Vagina (tissue), 2 donors: ENCODE measurements around the gene SCFD2. TPM values are rescaled to one million over a fixed set of nuclear protein-coding genes. Genes with fewer than 3 reads are reported as not detected.

Experiments
- DNase-seq, 2 donors: peaks; one replicate each; pipeline ENCODE4 v3.0.0-alpha.2; 2017; ENCODE audit errors: extremely low spot score in 2 of 2
- H3K27ac ChIP-seq: fragments of 200-600 bp; sonication (generic); one replicate; pipeline ENCODE4 v1.5.1; 2019
- H3K27me3 ChIP-seq: fragments of 200-600 bp; sonication (generic); one replicate; pipeline ENCODE4 v1.5.1; 2019
- H3K36me3 ChIP-seq, 2 donors: fragments of 200-600 bp; sonication (generic); one replicate each; pipeline ENCODE4 v1.5.1; 2017 to 2019
- H3K4me1 ChIP-seq: fragments of 200-600 bp; sonication (generic); one replicate; pipeline ENCODE4 v1.5.1; 2019
- H3K4me3 ChIP-seq, 2 donors: fragments of 200-600 bp; sonication (generic); 1 replicate in 1 of 2; 2 replicates in 1 of 2; pipeline ENCODE4 v1.5.1; 2016 to 2019
- H3K9me3 ChIP-seq: fragments of 200-600 bp; sonication (generic); one replicate; pipeline ENCODE4 v1.5.1; 2019
- CTCF ChIP-seq, 3 experiments: fragments of 450-650 bp in 2 of 3; fragments of 200-600 bp in 1 of 3; sonication (generic) in 1 of 3; IDR thresholded peaks; one replicate each; pipeline ENCODE4 v1.5.1; 2017 to 2019; ENCODE audit warnings: antibody characterized with exemption in 3 of 3, mild to moderate bottlenecking in 2 of 3, moderate library complexity in 2 of 3
- POLR2A ChIP-seq, 2 donors: fragments of 450-650 bp; IDR thresholded peaks; one replicate each; pipeline ENCODE4 v1.6.1; 2017; ENCODE audit warnings: antibody characterized with exemption in 2 of 2, mild to moderate bottlenecking in 2 of 2, moderate library complexity in 2 of 2
- POLR2AphosphoS5 ChIP-seq, 2 donors: sonication (generic); formaldehyde crosslinking; IDR thresholded peaks; one replicate each; pipeline ENCODE4 v1.9.0; 2017; ENCODE audit warnings: antibody characterized with exemption in 2 of 2, mild to moderate bottlenecking in 2 of 2, low read depth in 1 of 2; ENCODE audit not compliant: insufficient read depth in 1 of 2
- intact Hi-C: fragments of 100-400 bp; cut with DNase I; formaldehyde crosslinking; loops from one replicate; pipeline ENCODE4 v1.15.1; 2023
- total RNA-seq: library from RNA; depleted of rRNA; stranded (reverse); fragments of >200 nt; gene quantifications from one replicate; pipeline ENCODE4 v1.2.3, GENCODE V29; 2016

SCFD2 gene
- total RNA-seq, 1 donor from 2014 or later, result 33.1 TPM

DNA sequence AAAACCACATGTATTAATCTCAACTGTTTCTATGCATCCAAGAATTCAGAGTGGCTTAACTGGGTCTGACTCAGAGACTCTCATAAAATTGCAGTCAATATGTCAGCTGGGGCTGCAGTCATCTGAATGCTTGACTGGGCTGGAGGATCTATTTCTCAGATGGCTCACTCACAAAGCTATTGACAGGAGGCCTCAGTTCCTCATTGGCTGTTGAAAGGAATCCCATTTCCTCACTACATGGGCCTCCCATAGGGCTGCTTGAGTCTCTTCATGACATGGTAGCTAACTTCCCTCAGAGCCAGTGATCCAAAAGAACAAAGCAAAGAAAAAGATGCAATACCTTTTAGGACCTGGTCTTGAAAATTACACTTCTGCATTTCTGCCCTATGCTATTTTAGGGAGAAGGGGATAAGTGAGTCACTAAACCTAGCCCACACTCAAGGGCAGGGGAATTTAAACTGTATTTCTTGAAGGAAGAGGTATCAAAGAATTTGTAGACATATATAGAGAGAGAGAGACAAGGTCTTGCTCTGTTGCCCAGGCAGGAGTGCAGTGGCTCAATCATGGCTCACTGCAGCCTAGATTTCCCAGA, 9.8 kb downstream of the SCFD2 start:
- TF ChIP-seq CTCF (IDR thresholded peaks at IDR 0.05) (no peak), POLR2A (IDR thresholded peaks at IDR 0.05) (no peak), POLR2AphosphoS5 (IDR thresholded peaks at IDR 0.05; ENCODE audit: insufficient read depth in 1 of 2, low read depth in 1 of 2) (no peak)
- DNase-seq, result no peak
- Histone ChIP-seq H3K27me3 (no peaks in the 10 kb centered on the region), H3K9me3 (no peaks in the 10 kb centered on the region), H3K4me1 (no peaks in the 10 kb centered on the region), H3K4me3 (no peak overlapping the region), H3K27ac (no peak overlapping the region), H3K36me3 (no peaks in the 10 kb centered on the region)
- intact Hi-C loops, result no loop called here

DNA sequence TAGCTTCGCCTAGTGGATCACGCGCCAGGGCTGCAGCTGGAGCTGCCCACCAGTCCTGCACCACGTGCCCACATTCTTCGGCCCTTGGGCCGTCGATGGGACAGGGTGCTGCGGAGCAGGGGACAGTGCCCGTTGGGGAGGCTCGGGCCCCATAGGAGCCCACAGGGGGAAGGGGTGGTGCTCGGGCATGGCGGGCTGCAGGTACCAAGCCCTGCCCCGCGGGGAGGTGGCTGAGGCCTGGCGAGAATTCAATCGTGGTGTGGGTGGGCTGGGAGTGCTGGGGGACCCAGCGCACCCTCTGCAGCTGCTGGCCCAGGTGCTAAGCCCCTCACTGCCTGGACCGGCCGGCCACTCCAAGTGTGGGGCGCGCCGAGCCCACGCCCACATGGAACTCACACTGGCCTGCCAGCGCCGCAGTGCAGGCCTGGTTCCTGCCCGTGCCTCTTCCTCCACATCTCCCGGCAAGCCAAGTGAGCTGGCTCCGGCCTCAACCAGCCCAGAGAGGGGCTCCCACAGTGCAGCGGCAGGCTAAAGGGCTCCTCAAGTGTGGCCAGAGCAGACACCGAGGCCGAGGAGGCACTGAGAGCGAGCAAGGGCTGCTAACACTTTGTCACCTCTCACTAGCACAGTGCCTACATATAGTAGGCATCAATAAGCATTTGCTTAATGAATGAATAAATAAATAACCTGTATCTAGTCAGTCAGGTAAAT, 11.7 kb downstream of the SCFD2 start:
- H3K36me3 ChIP-seq, result peaks cover 0 to 6% of the 10 kb centered on the region in 2 donors
- H3K27me3 ChIP-seq, result no peaks in the 10 kb centered on the region
- H3K9me3 ChIP-seq, result no peaks in the 10 kb centered on the region
- TF ChIP-seq CTCF (IDR thresholded peaks at IDR 0.05) (no peak), POLR2AphosphoS5 (IDR thresholded peaks at IDR 0.05; ENCODE audit: insufficient read depth in 1 of 2, low read depth in 1 of 2) (no peak), POLR2A (IDR thresholded peaks at IDR 0.05) (no peak)
- H3K4me3 ChIP-seq, result no peak overlapping the region
- no peaks in the 10 kb centered on the region for H3K4me1 ChIP-seq
- intact Hi-C loops, result loop anchor here (5.0 kb wide), 1 partner anchor 1438 kb away; no protein-coding TSS in a partner anchor
- no peak overlapping the region for H3K27ac ChIP-seq
- DNase-seq, result no peak

GRCh38 chr4:53349091-53349491, 16.8 kb downstream of the SCFD2 start:
- Histone ChIP-seq H3K4me1 (peaks cover 20% of the 10 kb centered on the region), H3K4me3 (no peak overlapping the region), H3K27ac (no peak overlapping the region), H3K36me3 (peaks cover 0 to 6% of the 10 kb centered on the region in 2 donors), H3K27me3 (no peaks in the 10 kb centered on the region), H3K9me3 (no peaks in the 10 kb centered on the region)
- intact Hi-C loops, result no loop called here
- TF ChIP-seq POLR2A (IDR thresholded peaks at IDR 0.05) (no peak), CTCF (IDR thresholded peaks at IDR 0.05) (no peak), POLR2AphosphoS5 (IDR thresholded peaks at IDR 0.05; ENCODE audit: insufficient read depth in 1 of 2, low read depth in 1 of 2) (no peak)
- no peak for DNase-seq

GRCh38 chr4:53348046-53348445, 17.8 kb downstream of the SCFD2 start:
- no peaks in the 10 kb centered on the region for H3K27me3 ChIP-seq
- DNase-seq, result no peak
- H3K4me1 ChIP-seq, result peaks cover 20% of the 10 kb centered on the region
- H3K27ac ChIP-seq, result no peak overlapping the region
- H3K36me3 ChIP-seq, result peaks cover 0 to 6% of the 10 kb centered on the region in 2 donors
- no peak overlapping the region for H3K4me3 ChIP-seq
- H3K9me3 ChIP-seq, result no peaks in the 10 kb centered on the region
- intact Hi-C loops, result no loop called here
- TF ChIP-seq CTCF (IDR thresholded peaks at IDR 0.05), result no peak
- TF ChIP-seq POLR2A (IDR thresholded peaks at IDR 0.05), result no peak
- no peak for TF ChIP-seq POLR2AphosphoS5 (IDR thresholded peaks at IDR 0.05; ENCODE audit: insufficient read depth in 1 of 2, low read depth in 1 of 2)
